Esophagus squamous epithelium (tissue), 5 donors: ENCODE results near the gene SRGAP1. TPM values are rescaled to one million over a fixed set of nuclear protein-coding genes. Genes with fewer than 3 reads are reported as not detected.

Experiments
- DNase-seq: peaks from one replicate; lab custom pipeline; 2025; lab: John Stamatoyannopoulos, UW
- H3K27ac ChIP-seq, 4 donors: fragments of 200-600 bp; sonication (generic); one replicate each; pipeline ENCODE4 v1.5.1; 2016 to 2019; ENCODE audit warnings: mild to moderate bottlenecking in 1 of 4
- H3K27me3 ChIP-seq, 4 donors: fragments of 200-600 bp; sonication (generic); 1 replicate in 3 of 4; 2 replicates in 1 of 4; pipeline versions ENCODE4 v1.5.1 to v1.6.0; 2017 to 2021; ENCODE audit warnings: antibody characterized with exemption in 1 of 4
- H3K36me3 ChIP-seq, 3 donors: fragments of 200-600 bp; sonication (generic); one replicate each; pipeline ENCODE4 v1.5.1; 2016 to 2019
- H3K4me1 ChIP-seq, 3 donors: fragments of 200-600 bp; sonication (generic); one replicate each; pipeline ENCODE4 v1.5.1; 2017 to 2019
- H3K4me3 ChIP-seq, 4 donors: fragments of 200-600 bp; sonication (generic); 1 replicate in 3 of 4; 2 replicates in 1 of 4; pipeline ENCODE4 v1.5.1; 2016 to 2019; ENCODE audit warnings: mild to moderate bottlenecking in 2 of 4, moderate library complexity in 1 of 4
- H3K9me3 ChIP-seq, 3 donors: fragments of 200-600 bp; sonication (generic); one replicate each; pipeline ENCODE4 v1.5.1; 2016 to 2019
- POLR2A ChIP-seq, 4 donors: fragments of 450-650 bp; IDR thresholded peaks; one replicate each; pipeline ENCODE4 v1.6.1; 2017; ENCODE audit warnings: antibody characterized with exemption in 4 of 4, mild to moderate bottlenecking in 4 of 4, moderate library complexity in 3 of 4
- WGBS, 2 donors: methylation state at CpG; one replicate each; pipeline ENCODE4 v1.1.5; 2018; 5-methylcytosine and 5-hydroxymethylcytosine counted together
- intact Hi-C: fragments of 100-400 bp; cut with DNase I; formaldehyde crosslinking; loops from one replicate; pipeline ENCODE4 v1.15.0; 2022
- total RNA-seq, 4 donors: library from RNA; depleted of rRNA; stranded (reverse); fragments of >200 nt; gene quantifications; one replicate each; pipeline ENCODE4 v1.1.0, GENCODE V29; 2016
- TF ChIP-seq, protein P1 (sequence below), 6 experiments: fragments of 450-650 bp in 4 of 6; fragments of 200-600 bp in 2 of 6; sonication (generic) in 2 of 6; IDR thresholded peaks; one replicate each; pipeline ENCODE4 v1.5.1; 2016 to 2019; ENCODE audit warnings: antibody characterized with exemption in 6 of 6, mild to moderate bottlenecking in 4 of 6, moderate library complexity in 4 of 6
- donor health status: DM: yes; HTN: yes; CAD: no.

The SRGAP1 gene
- total RNA-seq, 4 donors from 2014 or later = 2.0 to 5.3 (median 3.6) TPM

DNA sequence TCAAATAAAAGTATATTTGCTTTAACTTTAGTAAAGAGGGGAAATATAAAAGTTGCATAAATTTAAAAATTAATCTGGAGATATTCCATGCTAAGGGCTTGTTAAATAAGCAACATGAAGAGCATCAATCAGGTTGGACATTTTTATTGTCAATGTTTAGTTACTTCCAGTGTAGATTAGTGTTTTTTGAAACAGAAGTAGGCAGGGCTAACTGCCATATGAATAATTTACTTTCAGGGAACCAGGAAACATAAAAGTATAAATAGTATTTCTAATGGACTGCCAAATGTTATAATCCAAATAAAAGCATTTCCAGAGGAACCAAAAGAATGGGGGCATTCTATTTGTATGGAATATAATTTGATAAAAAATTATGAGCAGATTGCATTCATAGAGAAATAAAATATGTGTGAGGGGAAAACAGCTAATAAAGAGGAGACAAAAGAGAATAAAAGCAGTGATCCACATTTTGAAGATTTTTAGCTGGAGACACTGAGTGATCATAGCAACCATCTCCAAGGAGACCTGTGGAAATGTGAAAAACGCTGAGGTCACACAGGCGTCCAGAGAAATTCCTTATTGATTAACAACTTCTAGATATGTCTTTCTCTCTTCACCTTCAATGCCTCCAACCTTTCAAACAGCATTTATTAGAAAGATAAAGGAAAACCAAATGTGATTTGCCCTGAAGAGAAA lies 70.8 kb downstream of the SRGAP1 start:
- WGBS, 2 donors = 26 to 31% methylated on average over 2 of the region's 2 CpGs
- Histone ChIP-seq H3K4me1 (peaks cover 7 to 52% (median 32%) of the 10 kb centered on the region in 3 donors), H3K36me3 (no peaks in the 10 kb centered on the region), H3K27ac (peak overlapping the region in 1 of 4 donors; percentile 34), H3K9me3 (no peaks in the 10 kb centered on the region), H3K27me3 (no peaks in the 10 kb centered on the region), H3K4me3 (no peak overlapping the region)
- no peak for DNase-seq
- intact Hi-C loops = no loop called here
- TF ChIP-seq, protein P1, sequence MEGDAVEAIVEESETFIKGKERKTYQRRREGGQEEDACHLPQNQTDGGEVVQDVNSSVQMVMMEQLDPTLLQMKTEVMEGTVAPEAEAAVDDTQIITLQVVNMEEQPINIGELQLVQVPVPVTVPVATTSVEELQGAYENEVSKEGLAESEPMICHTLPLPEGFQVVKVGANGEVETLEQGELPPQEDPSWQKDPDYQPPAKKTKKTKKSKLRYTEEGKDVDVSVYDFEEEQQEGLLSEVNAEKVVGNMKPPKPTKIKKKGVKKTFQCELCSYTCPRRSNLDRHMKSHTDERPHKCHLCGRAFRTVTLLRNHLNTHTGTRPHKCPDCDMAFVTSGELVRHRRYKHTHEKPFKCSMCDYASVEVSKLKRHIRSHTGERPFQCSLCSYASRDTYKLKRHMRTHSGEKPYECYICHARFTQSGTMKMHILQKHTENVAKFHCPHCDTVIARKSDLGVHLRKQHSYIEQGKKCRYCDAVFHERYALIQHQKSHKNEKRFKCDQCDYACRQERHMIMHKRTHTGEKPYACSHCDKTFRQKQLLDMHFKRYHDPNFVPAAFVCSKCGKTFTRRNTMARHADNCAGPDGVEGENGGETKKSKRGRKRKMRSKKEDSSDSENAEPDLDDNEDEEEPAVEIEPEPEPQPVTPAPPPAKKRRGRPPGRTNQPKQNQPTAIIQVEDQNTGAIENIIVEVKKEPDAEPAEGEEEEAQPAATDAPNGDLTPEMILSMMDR (IDR thresholded peaks at IDR 0.05) = no peak
- TF ChIP-seq POLR2A (IDR thresholded peaks at IDR 0.05) = no peak

- H3K9me3 ChIP-seq = no peaks in the 10 kb centered on the region
- H3K36me3 ChIP-seq = no peaks in the 10 kb centered on the region
- no peak for DNase-seq
- H3K4me1 ChIP-seq = peaks cover 7 to 52% (median 32%) of the 10 kb centered on the region in 3 donors
- intact Hi-C loops = no loop called here
- 47 to 62% methylated on average over 6 to 7 of the region's 7 CpGs for WGBS, 2 donors
- no peak for TF ChIP-seq POLR2A (IDR thresholded peaks at IDR 0.05)
- TF ChIP-seq, protein P1 (IDR thresholded peaks at IDR 0.05) = no peak
- peak overlapping the region in 3 of 4 donors; percentile 52 to 86 (median 71) for H3K27ac ChIP-seq
- no peak overlapping the region for H3K4me3 ChIP-seq
- no peaks in the 10 kb centered on the region for H3K27me3 ChIP-seq
Measured at GRCh38 chr12:63916561-63917476, 72.3 kb downstream of the SRGAP1 start.

GRCh38 chr12:63917477-63917862 lies 73.0 kb downstream of the SRGAP1 start:
- no peaks in the 10 kb centered on the region for H3K9me3 ChIP-seq
- TF ChIP-seq, protein P1 (IDR thresholded peaks at IDR 0.05) = no peak
- TF ChIP-seq POLR2A (IDR thresholded peaks at IDR 0.05) = no peak
- H3K27me3 ChIP-seq = no peaks in the 10 kb centered on the region
- no peaks in the 10 kb centered on the region for H3K36me3 ChIP-seq
- H3K4me1 ChIP-seq = peaks cover 7 to 50% (median 30%) of the 10 kb centered on the region in 3 donors
- H3K4me3 ChIP-seq = no peak overlapping the region
- 88 to 92% methylated on average over 3 of the region's 3 CpGs for WGBS, 2 donors
- intact Hi-C loops = no loop called here
- DNase-seq = no peak
- peak overlapping the region in 3 of 4 donors; percentile 52 to 86 (median 71) for H3K27ac ChIP-seq

- no peaks in the 10 kb centered on the region for H3K9me3 ChIP-seq
- H3K4me1 ChIP-seq = peaks cover 7 to 46% (median 29%) of the 10 kb centered on the region in 3 donors
- H3K4me3 ChIP-seq = no peak overlapping the region
- no peak for DNase-seq
- intact Hi-C loops = no loop called here
- 48 to 54% methylated on average over 10 of the region's 10 CpGs for WGBS, 2 donors
- no peaks in the 10 kb centered on the region for H3K36me3 ChIP-seq
- peak overlapping the region; percentile 72 to 86 (median 76) for H3K27ac ChIP-seq
- TF ChIP-seq, protein P1 (IDR thresholded peaks at IDR 0.05) = no peak
- no peaks in the 10 kb centered on the region for H3K27me3 ChIP-seq
Measured at GRCh38 chr12:63917864-63918799, 73.6 kb downstream of the SRGAP1 start.
